B cell (primary cell): ENCODE results near the gene DESI2. TPM values are rescaled to one million over a fixed set of nuclear protein-coding genes. Genes with fewer than 3 reads are reported as not detected.
A peak's percentile ranks its signal among the peaks of the same experiment; 100 is the strongest.

ENCODE experiments used
- ATAC-seq: fragments of 200-7000 bp; cut with Tn5 transposase; one replicate; pipeline ENCODE4 v1.10.0; 2021; ENCODE audit warnings: low read depth, mild to moderate bottlenecking, moderate number of reproducible peaks, moderate library complexity
- CTCF ChIA-PET: fragments of 350-600 bp; sonication (Branson Sonifier 250); formaldehyde crosslinking; loops from one replicate; lab custom pipeline; 2021; ENCODE audit warnings: antibody characterized with exemption, inconsistent platforms; lab: Charles Lee
- POLR2A ChIA-PET: fragments of 350-600 bp; sonication (Branson Sonifier 250); formaldehyde crosslinking; loops from one replicate; lab custom pipeline; 2021; ENCODE audit warnings: antibody characterized with exemption; lab: Charles Lee
- DNase-seq: peaks from one replicate; pipeline ENCODE4 v3.0.0; 2013
- H2AFZ ChIP-seq: 2 replicates; pipeline ENCODE4 v1.6.1; 2012; ENCODE audit warnings: mild to moderate bottlenecking, low read depth, low read length; ENCODE audit not compliant: insufficient read depth, poor library complexity, severe bottlenecking
- H3K27ac ChIP-seq, 2 donors: 1 replicate in 1 of 2; 2 replicates in 1 of 2; pipeline ENCODE4 v1.5.1; 2012 to 2013; ENCODE audit warnings: low read length in 2 of 2, mild to moderate bottlenecking in 2 of 2, moderate library complexity in 1 of 2
- H3K27me3 ChIP-seq, 4 experiments: fragments of 200-600 bp in 1 of 4; sonication (generic) in 1 of 4; replicated peaks in 1 of 4; 1 replicate in 2 of 4; 2 replicates in 2 of 4; pipeline versions ENCODE4 v1.6.1 to v1.7.0; 2013 to 2016; ENCODE audit warnings: low read length in 3 of 4, mild to moderate bottlenecking in 2 of 4, mixed read lengths in 1 of 4, moderate library complexity in 1 of 4; ENCODE audit not compliant: insufficient read depth in 4 of 4, control insufficient read depth in 3 of 4; ENCODE audit errors: control extremely low read depth in 1 of 4
- H3K36me3 ChIP-seq, 2 experiments: replicated peaks in 1 of 2; 1 replicate in 1 of 2; 2 replicates in 1 of 2; pipeline versions ENCODE4 v1.6.1 to v1.7.1; 2013; ENCODE audit warnings: low read length in 1 of 2; ENCODE audit not compliant: insufficient read depth in 2 of 2, control insufficient read depth in 1 of 2; ENCODE audit errors: control extremely low read depth in 1 of 2, extremely low read depth in 1 of 2
- H3K4me1 ChIP-seq, 2 donors: fragments of 200-600 bp in 1 of 2; sonication (generic) in 1 of 2; 1 replicate in 1 of 2; 2 replicates in 1 of 2; pipeline versions ENCODE4 v1.5.1 to v1.6.1; 2013 to 2017; ENCODE audit warnings: low read length in 2 of 2; ENCODE audit not compliant: control insufficient read depth in 2 of 2, insufficient read depth in 2 of 2
- H3K4me2 ChIP-seq: replicated peaks from 2 replicates; pipeline ENCODE3; 2012; ENCODE audit warnings: mild to moderate bottlenecking, low read depth, low read length; ENCODE audit not compliant: poor library complexity, severe bottlenecking
- H3K4me3 ChIP-seq, 5 experiments: fragments of 200-600 bp in 1 of 5; sonication (generic) in 1 of 5; 1 replicate in 3 of 5; 2 replicates in 2 of 5; pipeline versions ENCODE4 v1.5.1 to v1.7.0; 2011 to 2016; ENCODE audit warnings: low read length in 4 of 5, mild to moderate bottlenecking in 4 of 5, low read depth in 2 of 5, control low read depth in 1 of 5, moderate library complexity in 1 of 5; ENCODE audit not compliant: insufficient read depth in 1 of 5; ENCODE audit errors: control extremely low read depth in 1 of 5, extremely low read depth in 1 of 5
- H3K79me2 ChIP-seq: fragments of 200-600 bp; sonication (generic); one replicate; pipeline ENCODE4 v1.6.0; 2016; ENCODE audit warnings: low read length; ENCODE audit not compliant: control insufficient read depth, insufficient read depth
- H3K9ac ChIP-seq: fragments of 200-600 bp; sonication (generic); 2 replicates; pipeline ENCODE4 v1.6.1; 2017; ENCODE audit warnings: mild to moderate bottlenecking, low read length, moderate library complexity
- H3K9me3 ChIP-seq, 3 donors: one replicate each; pipeline versions ENCODE4 v1.6.1 to v1.7.1; 2013; ENCODE audit warnings: low read length in 2 of 3; ENCODE audit not compliant: control insufficient read depth in 2 of 3, insufficient read depth in 1 of 3; ENCODE audit errors: control extremely low read depth in 1 of 3
- H4K20me1 ChIP-seq: 2 replicates; pipeline ENCODE4 v1.6.0; 2012; ENCODE audit warnings: mild to moderate bottlenecking, low read length; ENCODE audit not compliant: insufficient read depth, control insufficient read depth, poor library complexity, severe bottlenecking
- H3K27ac Mint-ChIP-seq: one replicate; pipeline ENCODE4 v1.8.0; 2021; ENCODE audit warnings: mixed read lengths
- H3K27me3 Mint-ChIP-seq: one replicate; pipeline ENCODE4 v1.8.0; 2021; ENCODE audit warnings: mixed read lengths
- H3K4me1 Mint-ChIP-seq: one replicate; pipeline ENCODE4 v1.8.0; 2021; ENCODE audit warnings: mixed read lengths
- H3K4me3 Mint-ChIP-seq: one replicate; pipeline ENCODE4 v1.8.0; 2021; ENCODE audit warnings: mixed read lengths
- H3K9me3 Mint-ChIP-seq: one replicate; pipeline ENCODE4 v1.8.0; 2022; ENCODE audit warnings: mixed read lengths; ENCODE audit not compliant: insufficient read depth
- CTCF ChIP-seq: fragments of 200-600 bp; IDR thresholded peaks from one replicate; pipeline ENCODE4 v1.8.0; 2022; ENCODE audit warnings: antibody characterized with exemption, mild to moderate bottlenecking
- EZH2 ChIP-seq: IDR thresholded peaks from 2 replicates; pipeline ENCODE4 v1.6.1; 2012; ENCODE audit warnings: borderline replicate concordance, low read depth, mild to moderate bottlenecking, moderate library complexity, low read length; ENCODE audit not compliant: insufficient read depth, poor library complexity, severe bottlenecking
- WGBS: methylation state at CpG from one replicate; pipeline ENCODE4 v1.1.5; 2013; ENCODE audit warnings: missing lambda C conversion rate; ENCODE audit not compliant: insufficient coverage; 5-methylcytosine and 5-hydroxymethylcytosine counted together
- intact Hi-C: fragments of 100-400 bp; cut with micrococcal nuclease; formaldehyde crosslinking; loops from one replicate; pipeline ENCODE4 v1.10.0; 2022
- polyA plus RNA-seq: library from polyadenylated mRNA; depleted of rRNA; stranded (reverse); fragments of >200 nt; gene quantifications from 2 replicates; pipeline ENCODE4 v1.2.3, GENCODE V29; 2012
- total RNA-seq, 2 donors: library from RNA; stranded (reverse); fragments of 120-200 nt in 1 of 2; gene quantifications; 1 replicate in 1 of 2; 2 replicates in 1 of 2; pipeline versions ENCODE4 v1.2.3 to v1.2.4, GENCODE V29; 2013 to 2022

DESI2 gene
- total and polyA plus RNA-seq, 2 donors (not counting 1 experiment from before 2014, with no cell fraction given), result 9.3 to 25.2 TPM

DNA sequence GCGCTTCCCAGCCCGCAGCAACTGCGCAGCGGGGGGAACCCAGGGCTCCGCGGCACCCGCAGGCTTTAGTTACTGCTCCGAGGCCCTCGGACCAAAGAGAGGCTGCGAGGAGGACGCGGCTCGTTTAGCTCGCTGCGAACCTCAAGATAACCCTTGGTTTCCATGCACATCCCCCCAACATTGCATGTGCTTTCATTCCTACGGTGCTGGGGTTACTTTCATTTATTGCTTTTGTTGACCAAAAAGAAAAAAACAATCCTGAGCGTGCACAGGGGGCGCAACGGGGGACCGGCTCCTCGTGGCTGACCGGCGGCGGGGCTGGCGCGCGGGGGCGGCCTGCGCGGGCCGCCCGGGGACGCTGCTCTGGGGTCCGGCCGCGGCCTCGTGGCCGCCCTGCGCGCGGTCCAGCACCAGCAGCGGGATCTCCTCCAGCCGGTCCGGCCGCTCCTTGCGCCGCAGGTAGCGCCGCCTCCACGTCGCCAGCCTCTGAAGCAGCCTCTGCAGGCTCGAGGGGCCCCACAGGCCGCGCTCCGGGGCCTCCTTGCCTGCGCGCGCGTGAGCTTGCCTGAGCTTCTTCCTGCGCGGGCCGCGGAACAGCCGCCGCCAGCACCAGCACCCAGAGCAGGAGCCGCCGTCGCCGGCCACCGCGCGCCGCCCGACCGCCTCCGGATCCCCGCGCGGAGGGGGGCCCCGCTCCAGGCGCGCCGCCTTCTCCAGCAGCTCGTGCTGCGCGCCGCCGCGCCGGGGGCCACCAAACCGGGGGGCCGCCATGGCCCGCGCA lies 77.4 kb downstream of the DESI2 start:
- ChIA-PET CTCF (interaction anchor here (0.9 to 1.3 kb wide), 4 partner anchors 20 to 133 kb away, joined by 3 to 6 read pairs (median 4); no protein-coding TSS in a partner anchor), POLR2A (interaction anchor here (0.6 to 1.3 kb wide), 5 partner anchors 96 to 241 kb away, joined by 3 to 8 read pairs (median 6); partner anchors contain the start of genes COX20 and HNRNPU)
- Mint-ChIP-seq H3K4me1 (peaks cover 24% of the 10 kb centered on the region), H3K4me3 (peak overlapping the region; percentile 88), H3K27ac (peak overlapping the region; percentile 90), H3K27me3 (no peaks in the 10 kb centered on the region), H3K9me3 (no peaks in the 10 kb centered on the region)
- TF ChIP-seq EZH2, result no peak
- no peak for TF ChIP-seq CTCF
- intact Hi-C loops, result loop anchor here (1.0 kb wide), 1 partner anchor 77 kb away; the partner anchor contains the start of gene DESI2
- under 1% methylated on average over 93 of the region's 94 CpGs for WGBS
- ATAC-seq (peak; percentile 56), DNase-seq (peak; percentile 67)
- H3K27ac ChIP-seq, result peak overlapping the region; percentile 35 to 44
- no peaks in the 10 kb centered on the region for H3K79me2 ChIP-seq
- H3K4me2 ChIP-seq, result peak overlapping the region; percentile 92
- no peaks in the 10 kb centered on the region for H3K27me3 ChIP-seq
- peaks cover 18 to 32% of the 10 kb centered on the region in 2 donors for H3K4me1 ChIP-seq
- H3K9me3 ChIP-seq, result peaks cover 0 to 18% (median 6%) of the 10 kb centered on the region in 3 donors
- no peaks in the 10 kb centered on the region for H3K36me3 ChIP-seq
- H2AFZ ChIP-seq, result peak overlapping the region; percentile 96
- no peaks in the 10 kb centered on the region for H4K20me1 ChIP-seq
- H3K4me3 ChIP-seq, result peak overlapping the region; percentile 54 to 84 (median 66)
- peak overlapping the region; percentile 76 for H3K9ac ChIP-seq
